ENCODE results near the gene SLTM.

SLTM gene

DNA sequence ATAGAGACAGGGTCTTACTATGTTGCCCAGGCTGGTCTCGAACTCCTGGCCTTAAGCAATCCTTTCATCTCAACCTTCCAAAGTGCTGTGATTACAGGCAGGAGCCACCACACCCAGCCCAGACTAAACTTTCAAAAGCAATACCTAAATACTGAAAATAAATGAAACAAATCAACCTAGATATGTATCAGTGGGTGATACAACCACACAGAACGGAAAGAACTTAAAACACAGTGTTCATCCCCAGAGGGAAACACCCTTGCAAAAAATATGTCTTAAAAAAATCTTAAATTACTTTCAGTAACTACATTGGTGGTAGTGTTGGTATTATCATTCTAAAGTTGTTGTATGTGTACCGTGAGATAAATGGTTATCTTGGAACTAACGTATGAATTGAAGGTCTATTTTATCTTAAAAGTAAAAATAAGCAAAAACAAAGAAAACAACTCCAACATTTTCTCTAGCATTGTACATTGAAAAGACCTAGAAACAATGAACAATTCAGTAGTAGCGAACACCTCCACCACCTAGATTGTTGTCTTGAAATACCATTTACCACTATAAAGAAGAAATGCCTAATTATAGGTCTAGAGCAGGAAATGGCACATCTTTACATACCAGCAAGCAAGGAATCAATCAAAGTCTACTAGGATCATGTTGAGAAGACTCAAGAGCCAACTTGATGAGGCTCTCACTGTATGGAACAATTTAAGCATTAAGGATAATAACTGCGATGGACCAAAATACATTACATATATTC lies 24.7 kb downstream of the SLTM start:
- no CpG with 5 or more reads among the region's 6 CpGs for WGBS (ENCODE audit: extremely low coverage, insufficient coverage, insufficient read length)
- H3K14ac ChIP-seq (ENCODE audit: low read length) = no peak overlapping the region
- H3K4me2 ChIP-seq (ENCODE audit: low read length) = no peak overlapping the region
- no peak overlapping the region for H3K23ac ChIP-seq (ENCODE audit: low read length)
- H3K18ac ChIP-seq (ENCODE audit: low read length) = no peak overlapping the region
- no peak overlapping the region for H4K12ac ChIP-seq (ENCODE audit: low read depth, low read length)
- no peaks in the 10 kb centered on the region for H3K4me1 ChIP-seq (ENCODE audit: control insufficient read depth in 1 of 2, insufficient read depth in 2 of 2, low read length in 2 of 2)
- no peak overlapping the region for H2BK5ac ChIP-seq (ENCODE audit: low read depth, low read length, poor library complexity)
- no peak overlapping the region for H4K8ac ChIP-seq (ENCODE audit: low read depth, low read length)
- H2AK5ac ChIP-seq (ENCODE audit: low read length) = no peak overlapping the region
- H3K27ac ChIP-seq (ENCODE audit: low read depth, low read length) = no peak overlapping the region
- H3K4ac ChIP-seq (ENCODE audit: low read depth, low read length) = no peak overlapping the region
- H4K91ac ChIP-seq (ENCODE audit: low read depth, low read length) = no peak overlapping the region
- no peak overlapping the region for H2BK12ac ChIP-seq (ENCODE audit: low read length)
- no peak overlapping the region for H3K9ac ChIP-seq (ENCODE audit: low read length)
- no peaks in the 10 kb centered on the region for H3K27me3 ChIP-seq (ENCODE audit: insufficient read depth, low read length)
- H3K79me1 ChIP-seq (ENCODE audit: low read length) = no peaks in the 10 kb centered on the region
- H2AFZ ChIP-seq (ENCODE audit: insufficient read depth, low read length, poor library complexity) = no peak overlapping the region
- H3K79me2 ChIP-seq (ENCODE audit: control insufficient read depth, insufficient read depth, low read length, poor library complexity) = no peaks in the 10 kb centered on the region
- no peak overlapping the region for H2BK120ac ChIP-seq (ENCODE audit: insufficient read depth, low read length, poor library complexity)
- no peak for DNase-seq
- peaks cover 10 to 17% of the 10 kb centered on the region in 2 experiments for H3K36me3 ChIP-seq (ENCODE audit: control insufficient read depth in 1 of 2, insufficient read depth in 2 of 2, low read length in 2 of 2)
- no peaks in the 10 kb centered on the region for H3K9me3 ChIP-seq (ENCODE audit: insufficient read depth, low read depth, low read length)
- no peak overlapping the region for H3K4me3 ChIP-seq (ENCODE audit: low read depth, low read length)

DNA sequence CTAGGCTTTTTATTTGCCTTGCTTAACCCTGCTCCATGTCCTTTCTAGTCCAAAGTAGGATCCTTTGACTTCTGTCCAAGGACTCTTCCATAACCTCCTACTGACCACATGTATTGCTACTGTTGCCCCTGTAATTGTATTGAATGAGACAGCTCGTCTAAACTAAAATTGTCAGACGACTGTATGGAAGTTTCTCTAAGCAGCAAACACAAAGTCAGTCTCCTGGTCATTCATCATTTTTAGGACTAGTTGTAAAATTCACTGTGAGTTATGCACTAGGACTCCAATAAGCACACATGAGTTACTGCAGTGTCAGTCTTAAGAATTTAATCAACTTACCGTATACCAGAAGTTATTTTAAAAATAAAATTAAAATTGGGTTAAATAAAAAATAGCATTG lies 32.8 kb downstream of the SLTM start:
- H4K12ac ChIP-seq (ENCODE audit: low read depth, low read length) = no peak overlapping the region
- H3K4ac ChIP-seq (ENCODE audit: low read depth, low read length) = no peak overlapping the region
- no peak overlapping the region for H2BK5ac ChIP-seq (ENCODE audit: low read depth, low read length, poor library complexity)
- H4K91ac ChIP-seq (ENCODE audit: low read depth, low read length) = no peak overlapping the region
- H3K36me3 ChIP-seq (ENCODE audit: control insufficient read depth in 1 of 2, insufficient read depth in 2 of 2, low read length in 2 of 2) = peaks cover 14 to 15% of the 10 kb centered on the region in 2 experiments
- H2BK12ac ChIP-seq (ENCODE audit: low read length) = no peak overlapping the region
- no peak for DNase-seq
- H3K79me2 ChIP-seq (ENCODE audit: control insufficient read depth, insufficient read depth, low read length, poor library complexity) = no peaks in the 10 kb centered on the region
- H3K4me1 ChIP-seq (ENCODE audit: control insufficient read depth in 1 of 2, insufficient read depth in 2 of 2, low read length in 2 of 2) = no peaks in the 10 kb centered on the region
- H3K4me2 ChIP-seq (ENCODE audit: low read length) = no peak overlapping the region
- no peak overlapping the region for H3K9ac ChIP-seq (ENCODE audit: low read length)
- H3K18ac ChIP-seq (ENCODE audit: low read length) = no peak overlapping the region
- no peak overlapping the region for H2AFZ ChIP-seq (ENCODE audit: insufficient read depth, low read length, poor library complexity)
- no peaks in the 10 kb centered on the region for H3K27me3 ChIP-seq (ENCODE audit: insufficient read depth, low read length)
- H2BK120ac ChIP-seq (ENCODE audit: insufficient read depth, low read length, poor library complexity) = no peak overlapping the region
- WGBS (ENCODE audit: extremely low coverage, insufficient coverage, insufficient read length) = no CpG with 5 or more reads among the region's 3 CpGs
- H3K14ac ChIP-seq (ENCODE audit: low read length) = no peak overlapping the region
- H3K27ac ChIP-seq (ENCODE audit: low read depth, low read length) = no peak overlapping the region
- H3K4me3 ChIP-seq (ENCODE audit: low read depth, low read length) = no peak overlapping the region
- no peak overlapping the region for H3K23ac ChIP-seq (ENCODE audit: low read length)
- no peaks in the 10 kb centered on the region for H3K9me3 ChIP-seq (ENCODE audit: insufficient read depth, low read depth, low read length)
- H4K8ac ChIP-seq (ENCODE audit: low read depth, low read length) = no peak overlapping the region
- no peak overlapping the region for H2AK5ac ChIP-seq (ENCODE audit: low read length)
- H3K79me1 ChIP-seq (ENCODE audit: low read length) = no peaks in the 10 kb centered on the region

GRCh38 chr15:58898150-58898680 lies 35.3 kb downstream of the SLTM start:
- no peak overlapping the region for H2BK12ac ChIP-seq (ENCODE audit: low read length)
- no CpG with 5 or more reads among the region's 1 CpG for WGBS (ENCODE audit: extremely low coverage, insufficient coverage, insufficient read length)
- no peak overlapping the region for H4K91ac ChIP-seq (ENCODE audit: low read depth, low read length)
- H3K4me1 ChIP-seq (ENCODE audit: control insufficient read depth in 1 of 2, insufficient read depth in 2 of 2, low read length in 2 of 2) = no peaks in the 10 kb centered on the region
- H2BK5ac ChIP-seq (ENCODE audit: low read depth, low read length, poor library complexity) = no peak overlapping the region
- H4K8ac ChIP-seq (ENCODE audit: low read depth, low read length) = no peak overlapping the region
- no peak overlapping the region for H3K27ac ChIP-seq (ENCODE audit: low read depth, low read length)
- no peak overlapping the region for H3K9ac ChIP-seq (ENCODE audit: low read length)
- no peaks in the 10 kb centered on the region for H3K27me3 ChIP-seq (ENCODE audit: insufficient read depth, low read length)
- H2BK120ac ChIP-seq (ENCODE audit: insufficient read depth, low read length, poor library complexity) = no peak overlapping the region
- no peak overlapping the region for H2AFZ ChIP-seq (ENCODE audit: insufficient read depth, low read length, poor library complexity)
- DNase-seq = no peak
- H3K79me1 ChIP-seq (ENCODE audit: low read length) = no peaks in the 10 kb centered on the region
- H2AK5ac ChIP-seq (ENCODE audit: low read length) = no peak overlapping the region
- no peak overlapping the region for H3K4me3 ChIP-seq (ENCODE audit: low read depth, low read length)
- H3K4ac ChIP-seq (ENCODE audit: low read depth, low read length) = no peak overlapping the region
- no peak overlapping the region for H3K4me2 ChIP-seq (ENCODE audit: low read length)
- no peak overlapping the region for H3K23ac ChIP-seq (ENCODE audit: low read length)
- no peak overlapping the region for H4K12ac ChIP-seq (ENCODE audit: low read depth, low read length)
- H3K14ac ChIP-seq (ENCODE audit: low read length) = no peak overlapping the region
- H3K9me3 ChIP-seq (ENCODE audit: insufficient read depth, low read depth, low read length) = no peaks in the 10 kb centered on the region
- no peak overlapping the region for H3K18ac ChIP-seq (ENCODE audit: low read length)
- H3K36me3 ChIP-seq (ENCODE audit: control insufficient read depth in 1 of 2, insufficient read depth in 2 of 2, low read length in 2 of 2) = peaks cover 11 to 21% of the 10 kb centered on the region in 2 experiments
- no peaks in the 10 kb centered on the region for H3K79me2 ChIP-seq (ENCODE audit: control insufficient read depth, insufficient read depth, low read length, poor library complexity)

- no peak overlapping the region for H4K8ac ChIP-seq (ENCODE audit: low read depth, low read length)
- no peak overlapping the region for H4K12ac ChIP-seq (ENCODE audit: low read depth, low read length)
- no peaks in the 10 kb centered on the region for H3K79me2 ChIP-seq (ENCODE audit: control insufficient read depth, insufficient read depth, low read length, poor library complexity)
- H4K91ac ChIP-seq (ENCODE audit: low read depth, low read length) = no peak overlapping the region
- H3K9ac ChIP-seq (ENCODE audit: low read length) = no peak overlapping the region
- H3K14ac ChIP-seq (ENCODE audit: low read length) = no peak overlapping the region
- peaks cover 25 to 38% of the 10 kb centered on the region in 2 experiments for H3K36me3 ChIP-seq (ENCODE audit: control insufficient read depth in 1 of 2, insufficient read depth in 2 of 2, low read length in 2 of 2)
- no CpG with 5 or more reads among the region's 7 CpGs for WGBS (ENCODE audit: extremely low coverage, insufficient coverage, insufficient read length)
- no peak overlapping the region for H3K27ac ChIP-seq (ENCODE audit: low read depth, low read length)
- no peaks in the 10 kb centered on the region for H3K27me3 ChIP-seq (ENCODE audit: insufficient read depth, low read length)
- H3K4me3 ChIP-seq (ENCODE audit: low read depth, low read length) = no peak overlapping the region
- H2BK12ac ChIP-seq (ENCODE audit: low read length) = no peak overlapping the region
- H3K79me1 ChIP-seq (ENCODE audit: low read length) = no peaks in the 10 kb centered on the region
- H2AK5ac ChIP-seq (ENCODE audit: low read length) = no peak overlapping the region
- no peak overlapping the region for H3K4me2 ChIP-seq (ENCODE audit: low read length)
- DNase-seq = no peak
- H3K9me3 ChIP-seq (ENCODE audit: insufficient read depth, low read depth, low read length) = no peaks in the 10 kb centered on the region
- no peaks in the 10 kb centered on the region for H3K4me1 ChIP-seq (ENCODE audit: control insufficient read depth in 1 of 2, insufficient read depth in 2 of 2, low read length in 2 of 2)
- H2AFZ ChIP-seq (ENCODE audit: insufficient read depth, low read length, poor library complexity) = no peak overlapping the region
- no peak overlapping the region for H2BK5ac ChIP-seq (ENCODE audit: low read depth, low read length, poor library complexity)
- H3K23ac ChIP-seq (ENCODE audit: low read length) = no peak overlapping the region
- no peak overlapping the region for H2BK120ac ChIP-seq (ENCODE audit: insufficient read depth, low read length, poor library complexity)
- H3K18ac ChIP-seq (ENCODE audit: low read length) = no peak overlapping the region
- no peak overlapping the region for H3K4ac ChIP-seq (ENCODE audit: low read depth, low read length)
Observed at GRCh38 chr15:58889363-58889762, 44.1 kb downstream of the SLTM start.

All from trophoblast cell (in vitro differentiated cells and primary cell).